ENCODE measurements around the gene ATG13.

ATG13 gene

DNA sequence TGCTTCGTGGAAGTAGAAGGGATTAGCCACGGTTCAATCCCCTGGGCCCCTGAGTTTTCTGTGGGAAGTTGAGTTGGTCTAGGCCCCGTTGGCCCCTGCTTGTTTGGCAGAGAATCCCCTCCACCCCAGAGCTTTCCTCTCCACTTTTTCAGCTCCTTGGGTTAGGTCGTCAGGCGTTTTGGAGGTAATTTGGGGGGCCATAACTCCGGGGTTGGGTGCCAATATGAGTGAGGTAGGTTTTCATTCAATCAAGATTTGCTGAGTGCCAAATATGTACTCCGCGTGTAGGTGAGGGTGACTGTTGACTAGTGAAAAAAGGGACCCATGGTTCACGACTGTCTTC is 590 bp downstream of the ATG13 start:
- peak overlapping the region; percentile 93 for H3K4me3 ChIP-seq (ENCODE audit: low read depth, low read length, poor library complexity, severe bottlenecking)
- peaks cover 11% of the 10 kb centered on the region; the same call in 1 of the 2 replicates for H3K36me3 ChIP-seq (ENCODE audit: insufficient read depth, low read length)
- no peaks in the 10 kb centered on the region for H3K9me3 ChIP-seq (ENCODE audit: low read length)
- H3K4me2 ChIP-seq (ENCODE audit: low read length): peak overlapping the region; percentile 99
- peak overlapping the region; percentile 81 for H3K27ac ChIP-seq (ENCODE audit: low read depth, low read length, poor library complexity, severe bottlenecking)
- peak overlapping the region; percentile 89 for H3K9ac ChIP-seq (ENCODE audit: low read length)
- H3K4me1 ChIP-seq (ENCODE audit: insufficient read depth, low read length, severe bottlenecking): peaks cover 38% of the 10 kb centered on the region
- TF ChIP-seq EZH2 (IDR thresholded peaks at IDR 0.05; ENCODE audit: borderline replicate concordance, low read length): no peak
- no peak for TF ChIP-seq CTCF (IDR thresholded peaks at IDR 0.05; ENCODE audit: low read length)
- H3K9me2 ChIP-seq (ENCODE audit: low read depth, low read length): no peaks in the 10 kb centered on the region
- H3F3A ChIP-seq (ENCODE audit: insufficient read depth, low read length): no peaks in the 10 kb centered on the region
- peaks cover 16% of the 10 kb centered on the region for H3K79me2 ChIP-seq (ENCODE audit: insufficient read depth, low read length)
- no peaks in the 10 kb centered on the region for H3K27me3 ChIP-seq (ENCODE audit: insufficient read depth, low read length)
- no peak overlapping the region for H2AFZ ChIP-seq (ENCODE audit: low read length)
- H4K20me1 ChIP-seq (ENCODE audit: insufficient read depth, low read length): no peaks in the 10 kb centered on the region

- H3K4me3 ChIP-seq (ENCODE audit: low read depth, low read length, poor library complexity, severe bottlenecking): peak overlapping the region; percentile 93
- peaks cover 38% of the 10 kb centered on the region for H3K4me1 ChIP-seq (ENCODE audit: insufficient read depth, low read length, severe bottlenecking)
- H2AFZ ChIP-seq (ENCODE audit: low read length): no peak overlapping the region
- H3K9ac ChIP-seq (ENCODE audit: low read length): peak overlapping the region; percentile 89
- H4K20me1 ChIP-seq (ENCODE audit: insufficient read depth, low read length): no peaks in the 10 kb centered on the region
- peaks cover 16% of the 10 kb centered on the region for H3K79me2 ChIP-seq (ENCODE audit: insufficient read depth, low read length)
- no peak overlapping the region for H3K27ac ChIP-seq (ENCODE audit: low read depth, low read length, poor library complexity, severe bottlenecking)
- TF ChIP-seq EZH2 (IDR thresholded peaks at IDR 0.05; ENCODE audit: borderline replicate concordance, low read length): no peak
- TF ChIP-seq CTCF (IDR thresholded peaks at IDR 0.05; ENCODE audit: low read length): no peak
- H3K9me3 ChIP-seq (ENCODE audit: low read length): no peaks in the 10 kb centered on the region
- H3K9me2 ChIP-seq (ENCODE audit: low read depth, low read length): no peaks in the 10 kb centered on the region
- H3F3A ChIP-seq (ENCODE audit: insufficient read depth, low read length): no peaks in the 10 kb centered on the region
- H3K27me3 ChIP-seq (ENCODE audit: insufficient read depth, low read length): no peaks in the 10 kb centered on the region
- H3K36me3 ChIP-seq (ENCODE audit: insufficient read depth, low read length): peaks cover 16% of the 10 kb centered on the region; the same call in 1 of the 2 replicates
- peak overlapping the region; percentile 99 for H3K4me2 ChIP-seq (ENCODE audit: low read length)
These were observed 1.5 kb downstream of the ATG13 start for GRCh38 chr11:46618837-46619236.

- Histone ChIP-seq H2AFZ (ENCODE audit: low read length) (no peak overlapping the region), H3K36me3 (ENCODE audit: insufficient read depth, low read length) (peaks cover 40% of the 10 kb centered on the region), H3K9me2 (ENCODE audit: low read depth, low read length) (no peaks in the 10 kb centered on the region), H3K9ac (ENCODE audit: low read length) (no peak overlapping the region), H4K20me1 (ENCODE audit: insufficient read depth, low read length) (no peaks in the 10 kb centered on the region), H3K4me3 (ENCODE audit: low read depth, low read length, poor library complexity, severe bottlenecking) (no peak overlapping the region), H3K4me1 (ENCODE audit: insufficient read depth, low read length, severe bottlenecking) (no peaks in the 10 kb centered on the region), H3K4me2 (ENCODE audit: low read length) (no peak overlapping the region), H3K27ac (ENCODE audit: low read depth, low read length, poor library complexity, severe bottlenecking) (no peak overlapping the region), H3K9me3 (ENCODE audit: low read length) (no peaks in the 10 kb centered on the region), H3K79me2 (ENCODE audit: insufficient read depth, low read length) (no peaks in the 10 kb centered on the region), H3F3A (ENCODE audit: insufficient read depth, low read length) (no peaks in the 10 kb centered on the region), H3K27me3 (ENCODE audit: insufficient read depth, low read length) (no peaks in the 10 kb centered on the region)
- TF ChIP-seq CTCF (IDR thresholded peaks at IDR 0.05; ENCODE audit: low read length) (no peak), EZH2 (IDR thresholded peaks at IDR 0.05; ENCODE audit: borderline replicate concordance, low read length) (no peak)
These were observed 8.1 kb downstream of the ATG13 start for GRCh38 chr11:46625406-46625805.

Data from OCI-LY1 (cell line).